DMS53 treated with DMSO at 0.1 percent for 48 hours (cell line): ENCODE results near the gene DCAF5.
"Not testable (repeated sequence)": the region's sequence is repeated elsewhere in the genome, so short reads cannot be mapped to it uniquely, and the experiment has no call there.

Experiments
- DNase-seq: peaks from one replicate; lab custom pipeline; 2025; ENCODE audit not compliant: unreplicated experiment; lab: John Stamatoyannopoulos, UW

Gene DCAF5

DNA sequence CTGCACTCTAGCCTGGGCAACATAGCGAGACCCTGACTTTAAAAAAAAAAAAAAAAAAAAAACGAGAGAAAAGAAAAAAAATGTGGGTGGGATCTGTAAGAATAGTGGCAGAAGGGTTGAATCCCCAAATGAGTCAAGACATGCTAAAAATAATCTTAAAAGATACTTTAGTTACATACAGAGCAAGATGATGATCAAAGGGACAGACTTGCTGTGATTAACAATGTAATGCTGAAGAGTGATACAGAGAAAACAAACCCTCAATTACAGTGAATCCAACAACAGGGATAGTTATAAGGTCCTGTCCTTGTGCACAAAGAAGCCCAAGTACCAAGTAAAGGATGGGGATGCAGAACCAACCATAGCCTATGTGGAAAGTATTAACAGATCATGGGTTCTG lies 80.3 kb downstream of the DCAF5 start:
- DNase-seq: no peak

DNA sequence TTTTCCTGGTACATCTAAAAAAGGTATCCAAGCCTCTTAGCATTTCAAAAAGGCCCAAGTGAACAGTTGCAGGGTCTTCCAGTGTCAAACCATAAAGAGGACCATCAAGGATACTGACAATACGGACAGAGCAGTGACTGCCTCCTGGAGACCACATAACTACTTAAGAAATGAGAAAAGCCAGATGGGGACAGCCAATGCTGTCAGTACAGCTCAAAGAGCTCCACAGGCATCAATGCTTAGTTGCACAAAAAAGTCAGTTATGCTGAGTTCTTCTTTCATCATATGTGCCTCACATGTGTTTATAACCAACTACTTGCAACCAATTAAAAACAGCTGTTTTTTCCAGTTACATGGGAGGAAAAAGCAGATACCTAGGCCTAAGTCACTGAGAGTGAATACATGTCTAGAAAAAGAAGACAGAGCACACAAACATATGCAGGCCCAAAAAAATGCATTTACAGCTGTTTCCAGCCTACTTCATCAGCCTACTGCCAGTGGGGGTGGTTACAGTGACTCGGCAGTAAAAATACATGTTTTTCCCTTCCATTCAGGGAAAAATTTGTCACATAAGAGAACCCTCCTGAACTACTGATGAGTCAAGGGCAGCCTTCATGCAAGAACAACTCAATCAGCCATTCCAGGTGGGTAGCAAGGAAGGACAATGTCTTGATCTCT lies 84.0 kb downstream of the DCAF5 start:
- DNase-seq: no peak

DNA sequence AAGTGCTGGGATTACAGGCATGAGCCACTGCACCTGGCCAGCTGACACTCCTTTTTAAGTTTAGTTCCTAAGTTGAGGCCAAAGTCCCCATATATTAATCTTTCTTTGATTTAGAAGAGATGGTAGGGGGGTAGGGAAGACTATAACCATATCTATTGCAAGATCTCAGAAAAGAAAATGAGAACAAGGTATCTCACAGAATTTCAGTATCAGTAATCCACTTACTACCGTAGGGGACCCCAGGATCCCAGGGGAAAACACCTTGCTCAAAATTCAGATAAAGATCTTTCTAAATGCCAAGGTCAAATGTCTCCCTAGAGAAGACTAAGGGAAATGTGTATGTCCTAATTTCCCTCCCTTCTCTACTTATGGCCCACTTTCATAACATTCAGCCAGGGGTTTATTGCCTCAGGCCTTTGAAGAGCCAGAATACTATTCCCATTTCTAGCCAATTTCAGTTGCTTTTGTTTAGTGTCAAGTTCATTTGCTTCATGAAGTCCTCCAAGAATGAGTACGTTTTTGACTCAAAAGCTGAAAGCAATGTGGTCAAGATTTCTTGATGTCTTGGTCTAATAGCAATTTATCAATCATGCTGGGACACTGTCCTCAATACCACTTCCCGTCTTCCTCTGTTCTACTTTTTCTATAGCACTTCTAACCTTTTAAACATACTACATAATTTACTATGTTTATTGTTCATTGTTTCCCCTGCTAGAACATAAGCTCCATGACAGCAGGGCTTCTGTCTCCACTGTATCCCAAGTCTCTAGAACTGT lies 86.3 kb downstream of the DCAF5 start:
- no peak for DNase-seq

DNA sequence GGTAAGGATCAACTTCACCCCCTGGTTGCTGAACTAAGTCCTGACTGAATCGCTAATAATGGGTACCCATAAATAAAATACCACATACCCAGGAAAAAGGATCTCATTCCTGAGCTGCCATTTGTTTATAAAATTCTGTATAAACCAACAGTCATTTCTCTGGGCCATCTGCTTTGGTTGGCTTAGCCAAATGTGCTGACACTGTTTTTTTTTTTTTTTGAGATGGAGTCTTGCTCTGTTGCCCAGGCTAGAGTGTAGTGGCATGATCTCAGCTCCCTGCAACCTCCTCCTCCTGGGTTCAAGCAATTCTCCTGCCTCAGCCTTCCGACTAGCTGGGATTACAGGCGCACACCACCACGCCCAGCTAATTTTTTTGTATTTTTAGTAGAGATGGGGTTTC lies 87.0 kb downstream of the DCAF5 start:
- not testable (repeated sequence) for DNase-seq

DNA sequence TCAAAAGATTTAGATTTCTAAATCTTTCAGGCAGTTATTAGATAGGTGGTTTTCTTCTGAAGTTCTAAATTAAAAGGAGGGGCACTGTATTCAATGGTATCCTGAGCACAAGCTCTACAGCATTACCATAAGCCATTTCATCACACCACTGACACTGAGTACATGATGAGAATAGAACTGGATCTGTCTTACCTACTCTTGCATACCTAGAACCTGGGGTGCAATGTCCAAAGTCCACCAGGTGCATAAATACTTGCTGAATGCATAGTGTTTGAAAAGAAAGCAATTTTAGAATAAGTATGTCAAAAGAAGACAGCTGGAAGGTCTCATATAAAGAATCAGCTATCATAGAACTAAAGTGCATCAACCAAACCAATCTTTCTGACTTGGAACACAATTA lies 88.3 kb downstream of the DCAF5 start:
- DNase-seq: no peak

DNA sequence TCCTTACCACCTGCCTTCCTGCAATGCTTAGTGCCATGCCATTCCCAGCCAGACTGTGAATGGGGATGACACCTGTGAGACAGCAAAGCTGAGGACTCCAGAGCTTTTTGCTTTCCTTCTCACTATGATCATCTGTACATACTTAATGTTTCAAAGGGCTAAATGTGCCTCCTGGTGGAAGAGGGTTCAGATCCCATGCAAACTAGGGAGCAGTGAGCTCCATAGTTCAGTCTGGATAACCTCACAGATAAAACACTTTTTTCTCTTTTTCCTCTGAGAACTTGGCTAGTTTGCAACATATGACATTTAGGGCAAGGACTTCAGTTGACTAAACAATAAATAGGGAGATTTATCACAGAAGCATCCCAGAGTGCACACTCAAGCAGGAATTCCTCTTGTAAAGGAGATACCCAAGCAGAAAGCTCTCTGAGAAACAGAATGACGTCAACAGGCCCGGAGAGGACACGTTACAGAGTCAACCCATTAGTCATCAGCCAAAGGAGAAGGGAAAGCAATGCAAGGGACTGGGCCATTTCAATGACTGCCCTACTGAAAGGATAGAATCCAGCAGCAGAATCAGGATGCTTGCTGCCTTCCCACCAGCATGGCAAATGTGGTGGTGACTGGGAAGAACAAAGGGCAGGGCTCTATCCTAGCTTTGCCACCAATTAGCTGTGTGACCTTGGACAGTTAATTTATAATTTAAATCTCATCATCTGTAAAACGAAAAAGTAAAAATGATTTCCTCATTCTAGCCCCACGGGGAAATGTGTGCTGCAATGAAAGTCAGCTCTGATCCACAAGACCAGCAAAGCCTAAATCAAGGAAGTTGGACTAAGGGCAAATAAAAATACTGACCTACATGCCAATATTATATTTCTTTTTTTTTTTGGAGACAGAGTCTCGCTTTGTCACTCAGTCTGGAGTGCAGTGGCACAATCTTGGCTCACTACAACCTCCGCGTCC lies 93.0 kb downstream of the DCAF5 start:
- no peak for DNase-seq

DNA sequence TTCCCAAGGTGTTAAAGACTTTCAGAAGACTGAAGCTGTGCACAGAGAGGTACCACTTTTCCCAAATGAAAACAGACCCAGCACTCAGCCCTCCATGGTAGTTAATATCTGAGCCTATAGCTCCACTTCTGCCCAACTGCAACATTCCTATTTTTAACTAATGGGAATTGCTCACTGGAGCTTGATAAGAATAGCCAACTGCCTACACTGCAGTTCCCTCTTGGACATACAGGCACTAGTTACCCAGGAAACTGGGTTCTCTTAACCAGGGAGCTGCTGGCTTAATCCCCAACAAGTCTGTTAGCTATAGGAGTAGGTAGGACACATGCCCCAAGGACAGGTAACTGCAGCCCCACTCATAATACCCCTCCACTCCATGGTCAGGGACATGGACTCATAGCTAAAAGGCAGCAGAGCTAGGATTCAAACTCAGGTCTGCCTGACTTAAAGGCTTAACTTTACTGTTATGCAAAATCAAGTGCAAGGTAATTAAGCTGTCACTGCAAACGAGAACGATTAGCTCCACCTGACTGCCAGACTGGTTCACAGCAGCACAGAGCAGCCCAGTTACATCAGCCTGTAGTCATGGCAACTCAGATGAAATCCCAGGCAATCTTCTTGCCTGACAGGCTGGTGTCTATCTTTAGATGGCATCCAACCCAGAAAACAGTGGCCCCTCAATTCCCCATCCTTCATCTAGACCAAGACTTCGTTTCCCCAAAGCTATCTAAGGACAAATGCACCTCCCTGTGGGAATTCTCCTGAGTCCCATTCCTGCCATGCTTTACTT lies 96.7 kb downstream of the DCAF5 start:
- DNase-seq: no peak

DNA sequence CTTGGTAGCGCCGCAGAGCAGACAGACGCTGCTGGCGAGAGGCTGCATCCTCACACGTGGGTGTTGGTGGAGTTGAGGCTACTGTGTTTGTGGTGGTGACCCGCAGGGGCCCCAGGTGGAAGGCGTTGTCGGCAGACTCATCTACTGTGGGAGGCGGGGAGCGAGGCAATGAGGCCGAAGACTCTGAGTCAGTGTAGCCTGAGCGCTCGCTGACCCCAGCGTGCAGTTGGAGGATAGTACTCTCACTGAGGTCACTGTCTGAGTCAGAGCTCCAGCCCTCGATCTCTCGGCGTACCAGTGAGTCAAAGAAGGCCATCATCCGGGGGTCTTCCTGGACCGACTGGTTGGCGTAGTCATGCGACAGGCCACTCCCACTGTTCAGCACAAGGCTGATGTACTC lies 97.8 kb downstream of the DCAF5 start:
- no peak for DNase-seq

DNA sequence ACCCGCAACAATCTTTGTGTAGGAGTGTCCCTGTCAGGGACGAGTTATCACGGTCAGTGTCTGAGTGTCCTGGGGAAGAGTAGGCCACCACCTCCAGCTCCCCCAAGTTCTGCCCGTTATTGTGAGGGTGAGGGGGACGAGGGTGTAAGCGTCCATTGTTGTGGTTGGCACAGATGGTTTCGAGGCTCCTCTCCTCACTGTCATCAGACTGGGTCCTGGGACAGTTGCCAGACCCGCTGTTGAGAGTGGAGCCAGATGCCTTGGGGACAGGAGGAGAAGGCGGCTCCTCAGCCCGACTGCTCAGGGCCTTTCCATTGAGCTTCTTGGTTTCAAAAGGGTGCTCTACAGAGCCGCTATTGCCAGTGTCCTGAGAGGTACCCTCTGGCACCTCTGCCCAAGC lies 98.9 kb downstream of the DCAF5 start:
- DNase-seq: no peak

DNA sequence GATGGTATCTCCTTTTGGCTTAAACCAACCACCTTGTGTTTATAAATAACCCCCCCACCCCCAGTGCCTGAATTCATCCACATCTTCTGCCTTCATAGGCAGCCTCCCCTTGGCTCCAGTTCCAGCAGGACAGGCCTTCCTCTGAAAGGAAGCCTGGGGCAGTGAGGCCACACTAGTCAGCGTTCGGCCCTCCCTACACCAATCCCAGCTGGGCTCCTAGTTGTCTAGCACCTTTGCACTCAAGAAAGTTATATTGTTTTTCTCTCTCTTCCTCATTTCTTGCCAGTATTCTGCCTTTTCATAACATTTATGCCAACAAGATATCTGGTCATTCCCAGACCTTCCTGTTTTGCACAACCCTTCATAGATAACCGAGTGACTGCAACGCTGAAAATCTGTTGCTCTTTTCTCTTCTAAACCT lies 100.7 kb downstream of the DCAF5 start:
- no peak for DNase-seq

DNA sequence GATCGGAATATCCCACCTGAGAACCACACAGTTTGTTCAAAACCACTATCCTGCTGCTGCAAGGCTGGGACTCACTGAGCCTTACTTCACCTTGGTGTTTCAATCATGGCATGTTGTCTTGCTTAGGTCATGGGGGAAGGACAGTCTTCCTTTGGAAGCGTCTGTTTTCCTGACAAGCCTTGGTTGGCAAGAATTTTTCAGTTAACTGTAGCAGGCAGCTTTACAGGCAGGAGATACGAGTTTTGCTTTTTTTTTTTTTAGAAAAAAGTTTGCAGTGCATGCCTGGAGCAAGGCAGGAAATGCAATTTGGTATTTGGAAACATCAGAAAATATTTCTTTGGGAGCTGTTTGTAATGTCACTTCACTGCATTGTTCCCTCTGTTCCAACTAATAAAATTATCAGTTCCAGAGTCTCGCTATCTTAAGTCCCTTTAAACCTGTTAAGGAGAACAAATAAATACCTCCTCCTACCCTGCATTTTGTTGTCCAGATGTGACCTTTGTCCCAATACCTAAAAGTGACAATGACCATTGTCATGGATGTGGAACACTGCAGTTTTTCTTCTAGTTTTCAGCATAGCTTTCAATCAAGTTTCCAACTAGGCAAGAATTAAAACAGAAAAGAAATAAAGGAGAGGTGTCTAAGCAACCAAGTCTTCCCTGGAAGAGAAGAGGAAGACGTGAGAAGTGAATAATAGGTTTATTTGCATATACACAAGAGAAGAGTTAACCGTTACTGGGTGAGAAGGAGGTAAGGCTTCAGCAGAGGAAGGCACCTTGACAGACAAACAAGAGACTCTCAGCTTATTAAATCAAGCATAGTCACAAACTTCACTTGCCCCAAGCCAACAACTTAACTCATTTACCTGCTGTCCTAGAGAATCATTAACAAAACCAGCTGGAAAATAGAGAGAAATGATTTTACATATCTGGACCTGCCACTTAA lies 102.4 kb downstream of the DCAF5 start:
- DNase-seq: no peak

DNA sequence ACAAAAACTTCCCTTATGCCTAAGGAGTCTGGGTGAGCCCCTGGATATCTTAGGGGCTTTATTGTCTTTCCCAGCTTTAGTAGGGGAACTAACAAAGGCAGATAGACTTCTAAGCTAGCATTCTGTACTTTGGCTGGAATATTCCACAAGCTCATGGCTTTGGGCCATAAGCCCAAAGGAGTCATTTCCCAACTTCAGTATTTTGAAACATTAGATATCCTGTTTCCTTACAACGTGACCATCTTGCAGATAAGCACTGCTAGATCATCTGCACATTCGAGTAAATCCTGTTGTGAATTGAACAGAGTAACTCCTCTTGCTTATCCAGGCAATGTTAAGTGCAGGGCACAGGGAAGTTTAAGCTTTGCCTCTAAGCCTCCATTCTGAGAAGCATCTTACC lies 103.2 kb downstream of the DCAF5 start:
- no peak for DNase-seq

DNA sequence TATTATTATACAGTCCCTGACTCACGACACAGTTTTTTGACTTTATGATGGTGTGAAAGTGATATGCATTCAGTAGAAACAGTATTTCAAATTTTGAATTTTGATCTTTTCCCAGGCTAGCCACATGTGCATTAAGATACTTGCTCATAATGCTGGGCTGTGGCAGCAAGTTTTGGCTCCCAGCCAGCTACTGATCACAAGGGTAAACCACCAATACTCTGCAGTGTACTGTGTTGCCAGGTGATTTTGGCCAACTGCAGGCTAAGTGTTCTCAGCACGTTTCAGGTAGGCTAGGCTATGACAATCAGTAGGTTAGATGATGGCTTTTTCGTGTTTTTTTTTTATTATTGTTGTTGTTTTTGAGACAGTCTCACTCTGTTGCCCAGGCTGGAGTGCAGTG lies 104.5 kb downstream of the DCAF5 start:
- no peak for DNase-seq

DNA sequence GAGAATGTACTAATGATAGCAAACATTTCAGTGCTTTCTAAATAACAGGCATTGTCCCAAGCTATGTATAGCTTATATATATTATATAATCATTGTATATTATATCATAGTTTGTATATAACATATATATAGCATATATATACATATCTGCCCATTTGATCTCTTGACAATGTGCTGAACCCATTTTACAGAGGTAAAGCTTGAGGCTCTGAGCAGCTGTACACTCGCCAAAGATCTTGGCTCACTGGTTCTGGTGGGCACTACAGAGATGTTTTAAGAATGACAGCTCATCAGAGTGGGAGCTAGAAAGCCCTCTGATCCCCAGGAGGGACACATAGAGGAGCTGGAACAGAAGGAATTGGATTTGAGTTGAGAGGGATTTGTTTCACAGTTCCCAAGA lies 105.7 kb downstream of the DCAF5 start:
- no peak for DNase-seq

DNA sequence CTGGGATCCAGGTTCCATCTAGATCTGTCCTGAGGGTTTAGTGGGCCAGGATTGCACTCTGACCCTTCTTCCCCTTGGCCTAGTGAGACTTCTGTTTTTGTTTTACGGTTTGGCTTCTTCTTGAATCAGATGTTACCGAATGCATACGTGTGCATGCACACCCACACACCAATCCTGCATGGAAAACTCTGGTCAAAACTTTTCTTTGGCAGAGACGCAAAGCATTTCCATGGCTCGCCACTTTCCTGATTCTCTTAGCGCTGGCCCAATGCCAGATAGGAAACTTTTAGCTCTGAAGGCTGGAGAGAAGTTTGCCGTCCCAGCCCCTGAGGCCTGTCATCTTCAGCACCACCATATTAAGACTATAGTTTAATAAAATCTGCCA lies 106.5 kb downstream of the DCAF5 start:
- no peak for DNase-seq

DNA sequence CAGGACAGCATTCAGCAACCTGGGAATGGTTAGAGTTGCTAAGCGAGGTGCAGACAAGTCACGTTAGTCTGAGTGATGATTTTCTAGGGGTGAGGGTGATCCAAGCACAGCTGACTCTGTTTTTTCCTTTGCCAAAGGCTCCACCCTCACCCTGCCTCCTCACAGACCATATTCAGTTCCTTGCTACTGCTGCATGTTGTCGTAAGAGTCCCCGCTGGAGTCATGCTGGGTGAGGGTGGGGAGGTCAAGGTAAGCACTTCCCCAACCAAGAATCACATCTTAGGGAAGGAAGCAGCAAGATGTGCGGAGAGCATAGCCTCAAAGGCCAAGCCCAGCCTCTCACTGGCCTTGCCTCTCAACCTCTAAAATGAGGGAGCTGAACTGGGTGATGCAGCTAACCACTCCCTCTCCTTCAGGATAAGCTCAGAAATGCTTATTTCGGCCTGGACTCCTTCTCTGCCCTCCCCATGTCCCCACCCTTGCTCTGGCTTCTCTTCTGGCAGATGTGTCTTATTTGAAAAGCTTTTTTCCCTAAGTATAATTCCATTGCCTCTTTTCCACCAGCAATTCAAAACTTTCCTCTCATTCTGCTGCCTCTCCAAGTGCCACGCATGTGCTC lies 107.0 kb downstream of the DCAF5 start:
- DNase-seq: no peak

DNA sequence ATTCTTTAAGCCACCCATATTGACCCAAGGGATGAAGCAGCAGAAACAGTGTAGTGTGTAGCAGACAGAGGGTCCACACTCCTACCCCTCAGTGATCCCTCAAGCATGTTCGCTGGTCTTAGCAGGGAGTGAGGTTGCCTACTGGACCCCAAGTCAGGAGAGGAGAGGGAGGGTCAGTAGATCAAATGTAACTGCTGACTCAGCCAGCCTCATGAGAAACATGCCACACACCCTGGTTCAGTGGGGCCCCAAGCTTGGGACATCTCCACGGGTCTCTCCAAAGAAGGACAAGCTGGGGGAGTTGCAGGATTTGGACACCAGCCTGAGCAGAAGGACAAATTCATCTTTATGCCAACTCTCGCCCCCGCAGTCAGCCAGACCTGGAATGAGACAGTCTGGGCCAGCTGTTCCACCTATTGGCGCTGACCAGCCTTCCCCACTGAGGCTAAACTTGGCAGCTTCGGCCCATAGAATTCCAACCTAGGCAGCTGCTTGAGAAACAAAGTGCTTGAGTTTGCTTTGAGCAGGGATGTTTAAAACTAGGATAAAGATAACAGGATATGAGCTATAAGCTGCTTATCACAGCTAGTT lies 107.9 kb downstream of the DCAF5 start:
- no peak for DNase-seq

DNA sequence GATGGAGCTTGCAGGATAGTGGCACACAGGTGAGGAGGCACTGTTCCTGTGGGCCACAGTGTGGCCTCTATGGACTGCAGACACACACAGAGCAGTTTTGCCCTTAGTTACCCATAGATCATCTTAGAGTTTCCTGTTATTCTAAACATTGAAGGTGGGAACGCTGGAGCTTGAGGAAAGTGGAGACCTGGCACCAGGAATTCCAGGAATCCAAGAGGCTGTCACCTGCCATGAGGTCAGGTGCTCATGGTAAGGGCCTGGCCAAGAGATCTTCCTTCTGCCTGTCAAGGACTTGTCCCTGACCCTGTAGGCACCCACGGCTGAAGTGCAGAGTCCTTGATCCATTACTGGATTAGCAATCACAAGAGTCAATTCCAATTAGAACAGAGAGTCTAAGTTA lies 108.6 kb downstream of the DCAF5 start:
- no peak for DNase-seq
